AG04450 (cell line): Measurements from ENCODE around the gene PCBP4. TPM values are rescaled to one million over a fixed set of nuclear protein-coding genes. Genes with fewer than 3 reads are reported as not detected.

Source experiments
- CTCF ChIA-PET: fragments of 300-600, 350-600 bp; formaldehyde crosslinking; extraction: SDS; loops from one replicate; lab custom pipeline; 2022; ENCODE audit warnings: antibody characterized with exemption, inconsistent platforms; lab: Charles Lee
- POLR2A ChIA-PET: fragments of 350-600 bp; formaldehyde crosslinking; extraction: SDS; loops from one replicate; lab custom pipeline; 2021; ENCODE audit warnings: antibody characterized with exemption, inconsistent platforms; lab: Yijun Ruan, JAX
- DNase-seq: peaks from one replicate; pipeline ENCODE4 v3.0.0-alpha.2; 2011; ENCODE audit warnings: low read depth, low spot score
- H3K27ac ChIP-seq: one replicate; pipeline ENCODE4 v1.5.1; 2012; ENCODE audit warnings: low read depth, low read length, control low read depth
- H3K27me3 ChIP-seq: one replicate; pipeline ENCODE4 v1.6.0; 2012; ENCODE audit warnings: low read length; ENCODE audit not compliant: control insufficient read depth, insufficient read depth
- H3K4me3 ChIP-seq: 2 replicates; pipeline ENCODE4 v1.5.1; 2011; ENCODE audit warnings: mild to moderate bottlenecking, low read depth, low read length, control low read depth
- H3K9me3 ChIP-seq: 2 replicates; pipeline ENCODE4 v1.5.1; 2012; ENCODE audit warnings: low read length; ENCODE audit not compliant: control insufficient read depth, insufficient read depth
- CTCF ChIP-seq: IDR thresholded peaks from 2 replicates; pipeline ENCODE4 v1.5.1; 2011; ENCODE audit warnings: low read depth, low read length, control low read depth, inconsistent platforms
- polyA plus RNA-seq: library from polyadenylated mRNA; depleted of rRNA; stranded (reverse); fragments of >200 nt; gene quantifications from 2 replicates; pipeline ENCODE4 v1.2.3, GENCODE V29; 2011

PCBP4 gene
- polyA plus RNA-seq, 1 experiment = 54.6 TPM

GRCh38 chr3:51945926-51946705, 21.1 kb downstream of the PCBP4 start:
- Histone ChIP-seq H3K27ac (no peak overlapping the region), H3K9me3 (no peaks in the 10 kb centered on the region; the same call in 1 of the 2 replicates), H3K4me3 (no peak overlapping the region), H3K27me3 (no peaks in the 10 kb centered on the region)
- ChIA-PET CTCF (no interaction called here), POLR2A (no interaction called here)
- no peak for DNase-seq
- no peak for TF ChIP-seq CTCF

GRCh38 chr3:51945031-51945840, 22.0 kb downstream of the PCBP4 start:
- no peaks in the 10 kb centered on the region; the same call in 1 of the 2 replicates for H3K9me3 ChIP-seq
- no peak for DNase-seq
- H3K27me3 ChIP-seq = no peaks in the 10 kb centered on the region
- no peak overlapping the region for H3K27ac ChIP-seq
- no peak for TF ChIP-seq CTCF
- CTCF ChIA-PET = no interaction called here
- POLR2A ChIA-PET = interaction anchor here (0.5 kb wide), 1 partner anchor 100 kb away, joined by 3 read pairs; no protein-coding TSS in a partner anchor
- H3K4me3 ChIP-seq = no peak overlapping the region

- H3K9me3 ChIP-seq = no peaks in the 10 kb centered on the region; the same call in 1 of the 2 replicates
- TF ChIP-seq CTCF = no peak
- ChIA-PET POLR2A (interaction anchor here (0.5 kb wide), 1 partner anchor 101 kb away, joined by 3 read pairs; no protein-coding TSS in a partner anchor), CTCF (no interaction called here)
- DNase-seq = no peak
- no peak overlapping the region for H3K27ac ChIP-seq
- H3K27me3 ChIP-seq = no peaks in the 10 kb centered on the region
- no peak overlapping the region for H3K4me3 ChIP-seq
These were observed 22.7 kb downstream of the PCBP4 start for GRCh38 chr3:51944451-51945021.

GRCh38 chr3:51943451-51944391, 23.5 kb downstream of the PCBP4 start:
- no peaks in the 10 kb centered on the region for H3K27me3 ChIP-seq
- no peaks in the 10 kb centered on the region; the same call in 1 of the 2 replicates for H3K9me3 ChIP-seq
- H3K4me3 ChIP-seq = no peak overlapping the region
- DNase-seq = no peak
- no peak overlapping the region for H3K27ac ChIP-seq
- TF ChIP-seq CTCF = no peak
- CTCF ChIA-PET = interaction anchor here (0.6 to 2.5 kb wide), 6 partner anchors 8 to 191 kb away, joined by 3 to 37 read pairs (median 4); partner anchors contain the start of genes ABHD14A, ABHD14B and RPL29
- POLR2A ChIA-PET = interaction anchor here (0.6 to 2.2 kb wide), 6 partner anchors 10 to 210 kb away, joined by 3 to 20 read pairs (median 4); partner anchors contain the start of genes ABHD14B, POC1A and RPL29
